GM19239 (cell line): ENCODE data around the gene SASH3.

Source experiments
- DNase-seq: peaks from one replicate; pipeline ENCODE4 v3.0.0; 2011; ENCODE audit warnings: low spot score; ENCODE audit not compliant: insufficient read length
- FAIRE-seq: peaks from 2 replicates; lab custom pipeline; 2011; peaks lifted over from hg19 to GRCh38; lab: Jason Lieb, UNC

Gene SASH3

GRCh38 chrX:129781680-129782495 is 2.1 kb downstream of the SASH3 start:
- no peak for FAIRE-seq
- no peak for DNase-seq

DNA sequence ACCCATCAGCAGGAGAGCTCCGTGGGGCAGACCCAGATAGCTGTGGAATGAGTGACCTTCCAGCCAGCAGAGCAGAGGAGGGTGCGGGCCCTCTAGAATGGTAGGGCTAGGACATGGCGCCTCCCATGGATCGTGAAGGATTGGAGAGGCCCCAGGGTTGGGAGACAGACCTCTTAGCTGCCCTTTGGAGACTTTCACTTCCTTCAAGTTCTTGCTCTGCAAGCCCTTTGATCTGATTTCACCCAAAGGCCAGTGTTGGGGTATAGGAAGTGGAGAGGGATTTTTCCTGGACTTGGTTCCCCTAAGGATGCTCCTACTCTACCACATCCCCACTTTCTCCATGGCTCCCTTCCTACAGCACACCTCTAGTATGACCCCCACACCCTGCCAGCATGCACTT is 3.0 kb downstream of the SASH3 start:
- FAIRE-seq (peak; percentile 52), DNase-seq (no peak)

DNA sequence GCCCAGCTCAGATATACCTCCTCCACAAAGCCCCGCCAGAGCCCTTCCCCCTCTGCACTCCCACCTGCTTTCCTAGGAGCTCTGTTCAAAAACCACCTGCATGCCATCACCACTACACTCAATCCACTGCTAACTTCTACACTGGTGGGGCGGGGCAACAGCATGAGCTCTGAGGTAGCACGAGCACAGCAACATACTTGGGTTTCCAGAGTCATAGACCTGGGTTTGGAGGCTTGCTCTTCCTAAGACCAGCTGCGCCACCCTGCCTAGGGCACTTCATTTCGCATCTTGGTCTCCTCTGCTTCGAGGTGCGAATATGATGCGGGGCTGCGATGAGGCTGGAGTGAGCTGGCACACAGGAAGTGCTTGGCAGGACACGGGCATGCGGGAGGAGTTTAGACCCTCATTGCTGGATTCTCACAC is 3.6 kb downstream of the SASH3 start:
- DNase-seq (no peak), FAIRE-seq (peak; percentile 57)

- FAIRE-seq (peak; percentile 88), DNase-seq (no peak)
Observed at GRCh38 chrX:129784371-129784770, 4.6 kb downstream of the SASH3 start.

GRCh38 chrX:129785160-129785947 is 5.6 kb downstream of the SASH3 start:
- no peak for DNase-seq
- peak; percentile 80 for FAIRE-seq

DNA sequence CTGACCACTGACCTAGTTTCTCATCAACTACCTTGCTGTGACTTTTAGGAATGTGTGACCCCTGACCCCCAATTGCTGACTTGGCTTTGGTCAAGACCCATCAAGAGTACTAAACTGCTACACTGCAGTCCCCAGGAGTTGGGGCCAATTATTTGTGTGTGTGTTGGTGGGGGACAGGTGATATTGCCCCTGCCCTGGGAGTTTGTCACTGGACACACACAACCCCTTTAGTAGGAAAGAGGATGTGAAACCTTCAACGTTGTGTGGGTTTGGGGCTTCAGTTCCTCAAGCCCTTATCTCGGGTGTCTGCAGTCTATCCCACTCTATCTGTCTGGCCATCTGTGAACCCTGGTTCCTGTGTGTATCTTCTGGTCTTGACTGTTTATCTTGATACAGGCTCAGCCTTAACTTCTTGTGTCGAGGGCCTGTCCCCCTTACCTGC is 6.5 kb downstream of the SASH3 start:
- DNase-seq (peak; percentile 40), FAIRE-seq (peak; percentile 100)

DNA sequence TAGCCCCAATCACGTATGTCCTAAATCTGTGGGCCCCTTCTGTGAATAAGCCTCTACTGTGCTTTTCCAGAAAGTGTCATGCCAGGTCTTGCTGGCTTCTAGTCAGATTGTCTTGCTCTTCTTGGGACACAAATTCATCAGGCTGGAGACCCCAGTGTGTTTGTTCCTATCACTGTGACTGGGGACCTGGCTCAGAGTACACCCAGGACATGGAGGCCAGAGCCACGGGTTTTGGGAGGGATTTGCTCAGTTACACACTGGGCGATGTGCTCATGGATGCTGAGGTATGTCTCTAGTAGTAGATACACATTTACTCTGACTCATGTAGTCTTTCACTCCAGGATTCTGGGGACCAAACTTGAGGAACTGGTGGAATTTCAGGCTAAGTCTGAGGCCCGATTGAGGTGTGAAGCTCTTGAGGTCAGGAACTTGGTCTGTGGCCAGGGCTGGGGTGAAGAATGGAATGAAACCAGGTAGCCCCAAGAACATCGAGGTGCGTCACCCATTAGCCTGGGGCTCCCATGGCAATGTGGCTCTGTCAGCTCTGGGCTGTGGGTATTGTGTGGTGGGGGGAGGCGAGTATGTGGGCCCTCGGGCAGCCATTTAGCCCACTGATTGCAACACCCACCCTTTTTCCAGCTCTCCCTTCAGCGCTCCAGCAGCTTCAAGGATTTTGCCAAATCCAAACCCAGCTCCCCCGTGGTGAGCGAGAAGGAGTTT is 7.7 kb downstream of the SASH3 start:
- FAIRE-seq (peak; percentile 31), DNase-seq (no peak)

- FAIRE-seq: no peak
- no peak for DNase-seq
Observed at GRCh38 chrX:129788527-129788926, 8.8 kb downstream of the SASH3 start.

- DNase-seq (no peak), FAIRE-seq (no peak)
Observed at GRCh38 chrX:129790146-129790545, 10.4 kb downstream of the SASH3 start.

- FAIRE-seq (no peak), DNase-seq (no peak)
Observed at GRCh38 chrX:129790808-129791207, 11.1 kb downstream of the SASH3 start.

DNA sequence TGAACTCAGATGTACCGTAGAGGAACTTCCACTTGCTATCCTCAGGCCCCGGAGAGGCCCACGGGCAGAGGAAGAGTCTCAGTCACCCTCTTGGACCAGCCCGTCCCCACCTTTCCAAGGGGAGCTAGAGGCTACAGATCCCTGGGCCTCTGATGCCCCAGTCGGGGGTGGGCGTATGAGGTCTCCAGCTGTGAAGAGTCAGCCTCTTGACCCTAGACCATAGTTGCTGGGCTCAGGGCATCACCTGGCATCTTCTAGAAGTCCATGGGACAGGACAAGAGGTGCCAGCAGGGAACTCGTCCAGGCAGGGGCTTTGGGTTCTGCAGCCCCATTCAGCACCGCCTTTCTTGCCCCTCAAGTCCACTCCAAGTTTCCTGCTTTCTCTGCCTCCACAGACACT is 11.6 kb downstream of the SASH3 start:
- DNase-seq (no peak), FAIRE-seq (peak; percentile 66)

GRCh38 chrX:129791961-129792570 is 12.3 kb downstream of the SASH3 start:
- FAIRE-seq: no peak
- DNase-seq: no peak

DNA sequence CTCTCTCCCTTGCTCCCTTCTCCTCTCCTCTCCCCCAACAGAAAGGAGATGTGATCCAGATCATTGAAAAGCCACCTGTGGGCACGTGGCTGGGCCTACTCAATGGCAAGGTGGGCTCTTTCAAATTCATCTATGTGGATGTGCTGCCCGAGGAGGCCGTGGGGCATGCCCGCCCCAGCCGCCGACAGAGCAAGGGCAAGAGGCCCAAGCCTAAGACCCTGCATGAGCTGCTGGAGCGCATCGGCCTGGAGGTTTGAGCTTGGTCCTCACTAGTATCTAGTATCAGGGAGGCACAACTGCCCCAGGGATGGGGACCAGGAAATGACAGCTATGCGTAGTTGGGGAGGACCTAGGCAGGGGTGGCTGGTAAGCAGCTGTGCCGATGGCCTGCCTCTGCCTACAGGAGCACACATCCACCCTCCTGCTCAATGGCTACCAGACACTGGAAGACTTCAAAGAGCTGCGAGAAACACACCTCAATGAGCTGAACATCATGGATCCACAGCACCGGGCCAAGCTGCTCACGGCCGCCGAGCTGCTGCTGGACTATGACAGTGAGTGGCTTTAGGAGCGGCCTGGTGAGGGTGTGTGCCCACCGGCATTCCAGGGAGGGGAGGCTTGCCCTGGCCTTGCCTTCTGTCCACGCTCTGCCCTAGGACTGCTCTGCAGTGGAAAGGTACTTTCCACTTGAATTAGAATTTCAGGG is 13.0 kb downstream of the SASH3 start:
- DNase-seq: no peak
- FAIRE-seq: peak; percentile 70

GRCh38 chrX:129793604-129794191 is 13.9 kb downstream of the SASH3 start:
- no peak for DNase-seq
- no peak for FAIRE-seq

DNA sequence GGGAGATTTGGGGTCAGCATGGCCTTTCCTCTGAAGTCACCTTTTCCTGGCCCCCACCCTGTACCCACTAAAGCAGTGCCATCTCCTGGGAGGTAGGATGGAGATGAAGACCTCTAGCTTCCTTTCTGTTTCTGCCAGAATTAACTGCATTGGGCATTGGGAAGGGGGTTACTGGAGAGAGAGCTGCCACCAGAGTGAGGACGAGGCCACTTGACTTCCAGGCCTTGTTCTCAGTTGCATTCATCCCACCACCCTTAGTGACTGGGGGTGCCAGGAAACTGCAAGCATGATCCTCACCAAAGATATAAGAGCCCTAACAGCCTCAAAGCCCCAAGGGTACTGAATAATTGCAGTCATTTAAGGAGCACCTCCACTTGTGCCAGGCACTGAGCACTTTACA is 15.8 kb downstream of the SASH3 start:
- FAIRE-seq (no peak), DNase-seq (no peak)

DNA sequence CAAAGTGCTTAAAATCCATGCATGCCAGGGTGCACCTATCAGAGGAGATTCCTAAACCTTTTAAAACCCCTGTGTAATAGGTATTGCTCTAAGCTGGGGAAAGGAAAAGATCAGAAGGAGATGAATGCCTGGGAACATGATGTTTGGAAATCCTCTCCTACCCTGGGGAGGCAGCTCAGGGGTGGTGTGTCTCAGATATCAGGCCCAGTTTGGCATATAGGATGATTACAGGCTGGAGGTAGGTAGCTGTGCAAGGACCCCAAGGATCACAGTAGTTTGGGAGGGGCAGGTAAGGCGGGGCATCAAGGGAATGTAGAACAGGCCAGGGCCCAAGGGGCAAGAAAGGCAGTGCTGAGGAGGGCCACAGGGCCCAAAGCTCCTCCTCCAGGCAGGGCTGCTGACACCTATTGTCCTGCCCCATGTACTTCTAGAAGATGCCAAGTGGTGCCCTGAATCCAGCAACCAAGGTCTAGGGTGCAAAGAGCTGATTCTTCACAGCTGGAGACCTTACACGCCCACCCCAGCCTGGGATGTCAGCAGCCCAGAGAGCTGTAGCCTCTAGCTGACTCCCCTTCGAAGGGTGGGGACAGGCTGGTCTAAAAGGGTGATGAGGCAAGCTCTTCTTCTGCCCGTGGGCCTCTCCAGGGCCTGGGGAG is 17.6 kb downstream of the SASH3 start:
- FAIRE-seq: peak; percentile 44
- no peak for DNase-seq

DNA sequence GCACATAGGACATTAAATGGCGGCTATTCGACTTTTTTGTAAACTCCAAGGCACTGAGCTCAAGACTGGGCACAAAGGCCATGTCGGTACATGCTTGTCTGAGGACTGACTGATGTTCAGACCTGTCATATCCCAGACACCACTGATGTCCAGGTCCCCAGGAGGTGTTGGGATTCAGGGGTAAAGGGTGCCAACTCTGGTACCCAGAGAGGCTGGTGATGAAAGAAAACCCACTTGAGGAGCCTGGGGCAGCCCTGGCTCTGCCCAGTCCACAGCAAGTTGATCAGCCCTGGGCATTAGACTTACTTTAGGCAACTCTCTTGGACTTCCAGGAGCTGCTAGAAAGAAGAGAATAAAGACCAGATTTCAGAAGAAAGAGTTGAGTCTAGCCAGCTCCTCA is 18.7 kb downstream of the SASH3 start:
- no peak for FAIRE-seq
- DNase-seq: no peak

DNA sequence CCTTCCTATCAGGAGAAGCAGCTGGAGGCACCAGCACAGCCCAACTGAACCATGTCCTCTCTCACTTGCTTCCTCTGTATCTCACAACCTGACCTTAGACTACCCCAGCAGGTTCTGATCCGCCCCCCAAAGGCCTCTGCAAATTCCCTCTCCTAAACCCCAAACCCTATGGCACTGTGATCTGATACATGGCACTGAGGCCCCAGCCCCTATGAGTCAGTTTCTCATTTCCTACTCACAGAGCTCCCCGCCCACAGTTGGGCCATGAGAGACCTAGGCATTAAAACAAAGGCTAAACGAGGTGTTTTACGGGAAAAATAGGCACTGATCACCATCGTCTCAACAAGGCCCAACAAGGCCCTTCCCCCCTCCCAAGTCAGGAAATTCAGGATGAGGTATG is 19.1 kb downstream of the SASH3 start:
- DNase-seq (no peak), FAIRE-seq (no peak)

- FAIRE-seq (no peak), DNase-seq (no peak)
Observed at GRCh38 chrX:129800186-129800585, 20.4 kb downstream of the SASH3 start.
